Hepatocyte (in vitro differentiated cells): Measurements from ENCODE around the gene AMH.

Experiments used
- EZH2 ChIP-seq: fragments of 200-600 bp; sonication (generic); IDR thresholded peaks from 2 replicates; pipeline ENCODE4 v1.6.1; 2016; ENCODE audit warnings: antibody characterized with exemption, mild to moderate bottlenecking, borderline replicate concordance
- EZH2phosphoT487 ChIP-seq: fragments of 200-600 bp; sonication (generic); IDR thresholded peaks from one replicate; pipeline ENCODE4 v1.6.1; 2018; ENCODE audit warnings: antibody characterized with exemption, mild to moderate bottlenecking, low read depth, moderate library complexity; ENCODE audit not compliant: unreplicated experiment, severe bottlenecking
- TF ChIP-seq, protein P1 (sequence below): fragments of 200-600 bp; sonication (generic); IDR thresholded peaks from 2 replicates; pipeline ENCODE4 v1.5.1; 2016; ENCODE audit warnings: antibody characterized with exemption, mild to moderate bottlenecking; ENCODE audit not compliant: poor library complexity

DNA sequence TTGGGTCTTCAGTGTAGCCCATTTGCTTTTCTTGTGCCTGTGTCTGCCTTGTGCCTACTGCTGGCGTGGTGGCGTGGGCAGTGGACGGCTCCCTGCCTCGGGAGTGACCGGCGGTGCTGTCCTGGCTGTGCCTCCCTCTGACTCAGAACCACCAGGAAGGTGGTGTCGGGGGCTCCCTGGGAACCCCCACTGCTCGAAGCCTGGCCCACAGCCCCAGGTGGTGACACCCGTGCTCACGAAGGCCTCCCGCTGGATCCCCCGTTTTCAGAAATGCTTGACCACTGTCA, 5.1 kb upstream of the AMH start:
- TF ChIP-seq, protein P1, sequence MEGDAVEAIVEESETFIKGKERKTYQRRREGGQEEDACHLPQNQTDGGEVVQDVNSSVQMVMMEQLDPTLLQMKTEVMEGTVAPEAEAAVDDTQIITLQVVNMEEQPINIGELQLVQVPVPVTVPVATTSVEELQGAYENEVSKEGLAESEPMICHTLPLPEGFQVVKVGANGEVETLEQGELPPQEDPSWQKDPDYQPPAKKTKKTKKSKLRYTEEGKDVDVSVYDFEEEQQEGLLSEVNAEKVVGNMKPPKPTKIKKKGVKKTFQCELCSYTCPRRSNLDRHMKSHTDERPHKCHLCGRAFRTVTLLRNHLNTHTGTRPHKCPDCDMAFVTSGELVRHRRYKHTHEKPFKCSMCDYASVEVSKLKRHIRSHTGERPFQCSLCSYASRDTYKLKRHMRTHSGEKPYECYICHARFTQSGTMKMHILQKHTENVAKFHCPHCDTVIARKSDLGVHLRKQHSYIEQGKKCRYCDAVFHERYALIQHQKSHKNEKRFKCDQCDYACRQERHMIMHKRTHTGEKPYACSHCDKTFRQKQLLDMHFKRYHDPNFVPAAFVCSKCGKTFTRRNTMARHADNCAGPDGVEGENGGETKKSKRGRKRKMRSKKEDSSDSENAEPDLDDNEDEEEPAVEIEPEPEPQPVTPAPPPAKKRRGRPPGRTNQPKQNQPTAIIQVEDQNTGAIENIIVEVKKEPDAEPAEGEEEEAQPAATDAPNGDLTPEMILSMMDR, result no peak
- TF ChIP-seq EZH2, result no peak
- TF ChIP-seq EZH2phosphoT487, result no peak
